GM12878 (cell line): ENCODE results near the gene PDILT. TPM values are rescaled to one million over a fixed set of nuclear protein-coding genes. Genes with fewer than 3 reads are reported as not detected.

Experiments used
- ATAC-seq: fragments of 200-7000 bp; cut with Tn5 transposase; 3 replicates; pipeline ENCODE4 v1.9.1; 2020; ENCODE audit warnings: mild to moderate bottlenecking, moderate library complexity
- BruUV-seq: library from RNA; stranded (reverse); fragments of 400-500 nt; replicated peaks from 2 replicates; lab custom pipeline; 2021; lab: Mats Ljungman, UMichigan
- CTCF ChIA-PET: fragments of 300-600 bp; sonication (Branson Sonifier 250); formaldehyde crosslinking; extraction: SDS; loops from one replicate; lab custom pipeline; 2021; ENCODE audit warnings: inconsistent platforms; lab: Yijun Ruan, JAX
- POLR2A ChIA-PET: fragments of 350-600 bp; formaldehyde crosslinking; extraction: SDS; loops from one replicate; lab custom pipeline; 2021; ENCODE audit warnings: inconsistent platforms; lab: Charles Lee
- RAD21 ChIA-PET: fragments of 300-600 bp; sonication (Branson Sonifier 250); formaldehyde crosslinking; loops from one replicate; lab custom pipeline; 2023; ENCODE audit warnings: antibody characterized with exemption; ENCODE audit not compliant: unreplicated experiment; lab: Charles Lee
- SMC1A ChIA-PET: fragments of 300-600 bp; sonication (Branson Sonifier 250); formaldehyde crosslinking; loops from one replicate; lab custom pipeline; 2023; ENCODE audit not compliant: unreplicated experiment, uncharacterized antibody; lab: Charles Lee
- DNase-seq: peaks from one replicate; pipeline ENCODE4 v3.0.0-alpha.2; 2011; ENCODE audit warnings: low read depth, low spot score
- FAIRE-seq: peaks from 3 replicates; lab custom pipeline; 2011; peaks lifted over from hg19 to GRCh38; lab: Jason Lieb, UNC
- H2AFZ ChIP-seq: 2 replicates; pipeline ENCODE4 v1.6.0; 2011; ENCODE audit warnings: low read depth, low read length, control low read depth; ENCODE audit not compliant: control insufficient read depth
- H3K27ac ChIP-seq: 2 replicates; pipeline ENCODE4 v1.5.1; 2011; ENCODE audit warnings: control low read depth; ENCODE audit not compliant: control insufficient read depth, insufficient read depth
- H3K27me3 ChIP-seq, 2 experiments: replicated peaks in 1 of 2; 2 replicates each; pipeline versions ENCODE4 v1.6.0 to v1.6.1; 2011; ENCODE audit warnings: low read length in 1 of 2; ENCODE audit not compliant: control insufficient read depth in 2 of 2, insufficient read depth in 2 of 2
- H3K36me3 ChIP-seq, 2 experiments: 2 replicates each; pipeline ENCODE4 v1.5.1; 2011; ENCODE audit warnings: low read length in 1 of 2; ENCODE audit not compliant: control insufficient read depth in 2 of 2, insufficient read depth in 2 of 2
- H3K4me1 ChIP-seq: 2 replicates; pipeline ENCODE4 v1.6.1; 2011; ENCODE audit warnings: mild to moderate bottlenecking, low read length, moderate library complexity, mixed read lengths; ENCODE audit not compliant: control insufficient read depth, insufficient read depth
- H3K4me2 ChIP-seq: 2 replicates; pipeline ENCODE4 v1.6.0; 2011; ENCODE audit warnings: control low read depth; ENCODE audit not compliant: control insufficient read depth, insufficient read depth
- H3K4me3 ChIP-seq: fragments of 200-600 bp; sonication (generic); 2 replicates; pipeline ENCODE4 v1.5.1; 2016
- H3K79me2 ChIP-seq: 2 replicates; pipeline ENCODE4 v1.6.0; 2011; ENCODE audit warnings: low read length; ENCODE audit not compliant: control insufficient read depth, insufficient read depth
- H3K9ac ChIP-seq: 2 replicates; pipeline ENCODE4 v1.8.0; 2011; ENCODE audit warnings: low read length, control low read depth, mixed read lengths; ENCODE audit not compliant: control insufficient read depth, insufficient read depth
- H3K9me3 ChIP-seq: replicated peaks from 3 replicates; pipeline ENCODE4 v1.5.1; 2011; ENCODE audit warnings: mild to moderate bottlenecking, low read length; ENCODE audit not compliant: control insufficient read depth, insufficient read depth
- H4K20me1 ChIP-seq: 2 replicates; pipeline ENCODE4 v1.6.0; 2011; ENCODE audit not compliant: control insufficient read depth, insufficient read depth
- ASH2L ChIP-seq: fragments of 300-600, 200-600 bp; sonication (generic); IDR thresholded peaks from 2 replicates; pipeline ENCODE4 v1.6.1; 2017; ENCODE audit warnings: low read depth, mild to moderate bottlenecking, borderline replicate concordance
- BACH1 ChIP-seq: fragments of 450-650 bp; IDR thresholded peaks from 2 replicates; pipeline ENCODE4 v1.6.1; 2017; ENCODE audit warnings: mild to moderate bottlenecking, borderline replicate concordance
- CEBPB ChIP-seq, 2 experiments: fragments of 150-350 bp in 1 of 2; IDR thresholded peaks; 2 replicates each; pipeline ENCODE4 v1.6.1; 2012 to 2014; ENCODE audit warnings: low read depth in 2 of 2, low read length in 2 of 2, borderline replicate concordance in 1 of 2, inconsistent platforms in 1 of 2
- CHD2 ChIP-seq: IDR thresholded peaks from 2 replicates; pipeline ENCODE4 v1.6.1; 2011; ENCODE audit warnings: low read depth, low read length, improper control_type of control experiment, borderline replicate concordance
- CREM ChIP-seq: IDR thresholded peaks from 2 replicates; pipeline ENCODE4 v1.6.1; 2014; ENCODE audit warnings: antibody characterized with exemption, low read depth
- FOS ChIP-seq: IDR thresholded peaks from 3 replicates; pipeline ENCODE4 v1.6.1; 2011; ENCODE audit warnings: borderline replicate concordance; ENCODE audit not compliant: insufficient read length; ENCODE audit errors: extremely low read depth
- IKZF1 ChIP-seq: fragments of 450-650 bp; conservative IDR thresholded peaks from 2 replicates; pipeline ENCODE4 v1.6.1; 2017; ENCODE audit warnings: antibody characterized with exemption, mild to moderate bottlenecking
- MXI1 ChIP-seq: fragments of 150-350 bp; IDR thresholded peaks from 2 replicates; pipeline ENCODE4 v1.6.1; 2011; ENCODE audit warnings: low read depth, mild to moderate bottlenecking, inconsistent platforms, low read length, improper control_type of control experiment
- PAX5 ChIP-seq: IDR thresholded peaks from 2 replicates; pipeline ENCODE4 v1.6.1; 2011; ENCODE audit warnings: low read depth, low read length, borderline replicate concordance
- WRNIP1 ChIP-seq: IDR thresholded peaks from 2 replicates; pipeline ENCODE4 v1.6.1; 2011; ENCODE audit warnings: low read depth, low read length, improper control_type of control experiment, borderline replicate concordance
- YBX1 ChIP-seq: fragments of 450-650 bp; IDR thresholded peaks from 2 replicates; pipeline ENCODE4 v1.6.1; 2016; ENCODE audit warnings: antibody characterized with exemption
- WGBS: methylation state at CpG from one replicate; pipeline ENCODE4 v1.1.6; 2016; ENCODE audit warnings: low lambda C conversion rate; ENCODE audit not compliant: insufficient replicate concordance, insufficient coverage; ENCODE audit errors: missing lambda C conversion rate; 5-methylcytosine and 5-hydroxymethylcytosine counted together
- in situ Hi-C: fragments of 300-500 bp; cut with MboI; formaldehyde crosslinking; loops from 9 replicates; pipeline ENCODE4 v1.14.3; 2018; ENCODE audit warnings: mixed read lengths
- intact Hi-C: fragments of 100-400 bp; cut with micrococcal nuclease; formaldehyde crosslinking; loops from one replicate; pipeline ENCODE4 v1.14.2; 2022; ENCODE audit not compliant: unreplicated experiment
- polyA plus RNA-seq, 11 experiments: library from polyadenylated mRNA; depleted of rRNA in 4 of 11; unstranded in 6 of 11; stranded (reverse) in 5 of 11; fragments of >200 nt; fragmentation: Nextera tagmentation in 4 of 11; fragmentation: Illumina TruSeq in 1 of 11; extraction: Ambion mirVana in 4 of 11; extraction: Trizol in 1 of 11; gene quantifications; 1 replicate in 1 of 11; 2 replicates in 10 of 11; pipeline versions ENCODE4 v1.2.1 to v1.2.3, GENCODE V29; 2011 to 2016; ENCODE audit warnings: inconsistent platforms in 2 of 11, missing spikeins in 2 of 11, low read depth in 1 of 11
- total RNA-seq, 4 experiments: library from RNA; depleted of rRNA in 3 of 4; stranded (reverse); fragments of >200 nt in 3 of 4; fragmentation: Illumina TruSeq in 1 of 4; extraction: Trizol in 1 of 4; gene quantifications; 2 replicates each; pipeline versions ENCODE4 v1.2.1 to v1.2.3, GENCODE V29; 2013 to 2021
- TF ChIP-seq, protein P1 (sequence below): fragments of 450-650 bp; IDR thresholded peaks from 2 replicates; pipeline ENCODE4 v1.6.1; 2018; ENCODE audit warnings: borderline replicate concordance, mild to moderate bottlenecking; ENCODE audit not compliant: partially characterized antibody
- TF ChIP-seq, protein P2 (sequence below): IDR thresholded peaks from 2 replicates; pipeline ENCODE4 v1.6.1; 2012; ENCODE audit warnings: low read depth, low read length, improper control_type of control experiment

PDILT gene
- total and polyA plus RNA-seq, 10 of the 15 experiments (the other 5 are each of a cell fraction or from before 2014, with no cell fraction given) = not detected

DNA sequence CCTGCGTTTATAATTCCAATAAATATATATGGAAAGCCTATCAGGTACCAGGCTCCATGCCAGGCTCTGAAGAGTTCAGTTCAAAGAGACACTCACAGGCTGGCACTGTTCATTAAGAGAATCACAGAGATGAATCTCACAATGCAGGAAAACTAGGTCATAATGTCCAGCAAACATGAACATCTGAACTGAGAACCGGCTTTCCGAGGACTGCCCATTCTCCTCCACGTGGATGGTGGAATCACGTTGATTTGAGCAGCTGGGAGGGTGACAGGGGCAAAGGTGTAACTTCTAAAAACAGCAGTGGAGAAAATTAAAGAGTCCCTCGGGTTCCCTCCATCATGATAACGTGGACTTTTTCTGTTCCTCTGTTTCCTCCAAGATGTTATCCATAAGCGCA, 87.4 kb downstream of the PDILT start (continued):
- TF ChIP-seq, protein P1, sequence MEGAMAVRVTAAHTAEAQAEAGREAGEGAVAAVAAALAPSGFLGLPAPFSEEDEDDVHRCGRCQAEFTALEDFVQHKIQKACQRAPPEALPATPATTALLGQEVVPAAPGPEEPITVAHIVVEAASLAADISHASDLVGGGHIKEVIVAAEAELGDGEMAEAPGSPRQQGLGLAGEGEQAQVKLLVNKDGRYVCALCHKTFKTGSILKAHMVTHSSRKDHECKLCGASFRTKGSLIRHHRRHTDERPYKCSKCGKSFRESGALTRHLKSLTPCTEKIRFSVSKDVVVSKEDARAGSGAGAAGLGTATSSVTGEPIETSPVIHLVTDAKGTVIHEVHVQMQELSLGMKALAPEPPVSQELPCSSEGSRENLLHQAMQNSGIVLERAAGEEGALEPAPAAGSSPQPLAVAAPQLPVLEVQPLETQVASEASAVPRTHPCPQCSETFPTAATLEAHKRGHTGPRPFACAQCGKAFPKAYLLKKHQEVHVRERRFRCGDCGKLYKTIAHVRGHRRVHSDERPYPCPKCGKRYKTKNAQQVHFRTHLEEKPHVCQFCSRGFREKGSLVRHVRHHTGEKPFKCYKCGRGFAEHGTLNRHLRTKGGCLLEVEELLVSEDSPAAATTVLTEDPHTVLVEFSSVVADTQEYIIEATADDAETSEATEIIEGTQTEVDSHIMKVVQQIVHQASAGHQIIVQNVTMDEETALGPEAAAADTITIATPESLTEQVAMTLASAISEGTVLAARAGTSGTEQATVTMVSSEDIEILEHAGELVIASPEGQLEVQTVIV = no peak
- TF ChIP-seq CHD2 (no peak), FOS (no peak), CREM (no peak), PAX5 (no peak)
- TF ChIP-seq, protein P2, sequence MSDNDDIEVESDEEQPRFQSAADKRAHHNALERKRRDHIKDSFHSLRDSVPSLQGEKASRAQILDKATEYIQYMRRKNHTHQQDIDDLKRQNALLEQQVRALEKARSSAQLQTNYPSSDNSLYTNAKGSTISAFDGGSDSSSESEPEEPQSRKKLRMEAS = no peak
- TF ChIP-seq, all 136 proteins: peak for 0

DNA sequence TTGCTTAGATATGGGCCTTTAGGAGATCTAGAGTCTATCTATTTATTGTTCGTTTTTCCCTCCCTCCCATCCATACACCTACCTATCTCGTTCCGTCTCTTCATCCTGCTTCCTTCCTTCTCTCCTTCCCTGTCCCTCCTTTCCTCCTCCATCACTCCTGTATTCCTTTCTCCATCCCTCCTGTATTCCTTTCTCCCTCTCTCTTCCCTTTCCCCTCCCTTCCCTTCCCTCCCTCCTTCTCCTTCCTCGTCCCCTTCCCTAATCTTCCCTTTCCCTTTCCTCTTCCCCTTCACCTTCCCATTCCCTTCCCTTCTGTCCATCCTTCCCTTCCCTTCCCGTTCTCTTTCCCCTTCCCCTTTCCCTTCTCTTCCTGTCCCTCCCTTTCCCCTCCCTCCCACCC, 87.8 kb downstream of the PDILT start:
- no TSS peak for BruUV-seq
- no peaks in the 10 kb centered on the region for H3K79me2 ChIP-seq
- H3K4me1 ChIP-seq = no peaks in the 10 kb centered on the region
- no peak overlapping the region for H2AFZ ChIP-seq
- no peak overlapping the region for H3K4me3 ChIP-seq
- SMC1A ChIA-PET = no interaction called here
- TF ChIP-seq ASH2L (no peak), MXI1 (no peak), BACH1 (no peak), WRNIP1 (no peak), YBX1 (no peak), IKZF1 (no peak), CEBPB (IDR thresholded peaks at IDR 0.05; ENCODE audit: borderline replicate concordance in 1 of 2, low read depth in 2 of 2, low read length in 2 of 2) (no peak)
- no peak overlapping the region for H3K9ac ChIP-seq
- H4K20me1 ChIP-seq = no peaks in the 10 kb centered on the region
- H3K27ac ChIP-seq = no peak overlapping the region
- intact Hi-C loops (no loop called here), in situ Hi-C loops (no loop called here)
- WGBS = 14% methylated on average over 4 of the region's 5 CpGs
- no peaks in the 10 kb centered on the region for H3K36me3 ChIP-seq
- CTCF ChIA-PET = no interaction called here
- RAD21 ChIA-PET = no interaction called here
- no peaks in the 10 kb centered on the region for H3K27me3 ChIP-seq
- no peak for FAIRE-seq
- ATAC-seq = no peak
- H3K9me3 ChIP-seq = no peaks in the 10 kb centered on the region
- POLR2A ChIA-PET = no interaction called here
- no peak for DNase-seq
- H3K4me2 ChIP-seq = no peak overlapping the region
